MCF 10A (cell line): ENCODE data around the gene MARK4. TPM values are rescaled to one million over a fixed set of nuclear protein-coding genes. Genes with fewer than 3 reads are reported as not detected.

Experiments used
- BruUV-seq: library from RNA; stranded (reverse); fragments of 400-500 nt; replicated peaks from 2 replicates; lab custom pipeline; 2021; lab: Mats Ljungman, UMichigan
- CTCF ChIA-PET: fragments of 300-600 bp; sonication (Branson Sonifier 250); formaldehyde crosslinking; extraction: SDS; loops from one replicate; lab custom pipeline; 2021; ENCODE audit warnings: antibody characterized with exemption, inconsistent platforms; lab: Yijun Ruan, JAX
- POLR2A ChIA-PET: fragments of 300-600, 350-650 bp; sonication (Branson Sonifier 250); formaldehyde crosslinking; extraction: SDS; loops from one replicate; lab custom pipeline; 2020; ENCODE audit warnings: antibody characterized with exemption, inconsistent platforms; lab: Yijun Ruan, JAX
- DNase-seq: peaks from one replicate; pipeline ENCODE4 v3.0.0-alpha.2; 2018; ENCODE audit not compliant: unreplicated experiment
- H3K27ac Mint-ChIP-seq: one replicate; pipeline ENCODE4 v1.8.0; 2022; ENCODE audit warnings: mild to moderate bottlenecking, low read depth, mixed read lengths; ENCODE audit not compliant: unreplicated experiment
- H3K27me3 Mint-ChIP-seq: one replicate; pipeline ENCODE4 v1.8.0; 2022; ENCODE audit warnings: mixed read lengths; ENCODE audit not compliant: insufficient read depth, unreplicated experiment
- H3K36me3 Mint-ChIP-seq: one replicate; pipeline ENCODE4 v1.8.0; 2022; ENCODE audit warnings: mild to moderate bottlenecking, moderate library complexity, mixed read lengths; ENCODE audit not compliant: insufficient read depth, unreplicated experiment
- H3K4me1 Mint-ChIP-seq: one replicate; pipeline ENCODE4 v1.8.0; 2022; ENCODE audit warnings: mixed read lengths; ENCODE audit not compliant: insufficient read depth, unreplicated experiment
- H3K4me3 Mint-ChIP-seq: one replicate; pipeline ENCODE4 v1.8.0; 2022; ENCODE audit warnings: mild to moderate bottlenecking, moderate library complexity, mixed read lengths; ENCODE audit not compliant: unreplicated experiment
- H3K9me3 Mint-ChIP-seq: one replicate; pipeline ENCODE4 v1.8.0; 2022; ENCODE audit warnings: mixed read lengths; ENCODE audit not compliant: unreplicated experiment
- intact Hi-C: fragments of 100-400 bp; cut with micrococcal nuclease; formaldehyde crosslinking; loops from 2 replicates; pipeline ENCODE4 v1.14.1; 2022
- total RNA-seq: library from RNA; stranded (reverse); gene quantifications from 2 replicates; pipeline ENCODE4 v1.2.3, GENCODE V29; 2022
- TF ChIP-seq, protein P1 (sequence below): fragments of 200-600 bp; IDR thresholded peaks from one replicate; pipeline ENCODE4 v1.8.0; 2022; ENCODE audit warnings: antibody characterized with exemption, mild to moderate bottlenecking; ENCODE audit not compliant: unreplicated experiment

MARK4 gene
- total RNA-seq, 1 experiment from 2014 or later, result 22.4 TPM

DNA sequence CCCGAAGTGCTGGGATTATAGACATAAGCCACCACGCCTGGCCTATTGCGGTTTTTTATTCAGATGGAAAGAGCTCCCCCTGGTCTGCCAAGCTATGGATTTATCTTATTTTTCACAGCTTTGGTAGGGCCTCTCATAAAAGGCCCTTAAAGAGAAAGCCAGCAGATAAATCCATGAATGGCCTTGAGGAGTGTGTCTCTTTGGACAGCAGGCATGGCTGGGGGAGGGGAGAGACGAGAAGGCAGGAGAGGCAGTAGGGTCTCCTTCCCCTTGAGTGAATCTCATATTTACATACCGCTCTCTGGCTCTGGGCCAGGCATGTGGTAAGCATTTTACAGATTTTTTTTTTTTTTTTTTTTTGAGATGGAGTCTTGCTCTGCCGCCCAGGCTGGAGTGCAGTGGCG is 25.2 kb downstream of the MARK4 start:
- DNase-seq, result no peak
- Mint-ChIP-seq H3K4me3 (no peak overlapping the region), H3K9me3 (no peaks in the 10 kb centered on the region), H3K27ac (peak overlapping the region; percentile 42), H3K4me1 (no peaks in the 10 kb centered on the region), H3K27me3 (no peaks in the 10 kb centered on the region), H3K36me3 (peaks cover 57% of the 10 kb centered on the region)
- ChIA-PET CTCF (no interaction called here), POLR2A (no interaction called here)
- BruUV-seq, result no TSS peak
- TF ChIP-seq, protein P1, sequence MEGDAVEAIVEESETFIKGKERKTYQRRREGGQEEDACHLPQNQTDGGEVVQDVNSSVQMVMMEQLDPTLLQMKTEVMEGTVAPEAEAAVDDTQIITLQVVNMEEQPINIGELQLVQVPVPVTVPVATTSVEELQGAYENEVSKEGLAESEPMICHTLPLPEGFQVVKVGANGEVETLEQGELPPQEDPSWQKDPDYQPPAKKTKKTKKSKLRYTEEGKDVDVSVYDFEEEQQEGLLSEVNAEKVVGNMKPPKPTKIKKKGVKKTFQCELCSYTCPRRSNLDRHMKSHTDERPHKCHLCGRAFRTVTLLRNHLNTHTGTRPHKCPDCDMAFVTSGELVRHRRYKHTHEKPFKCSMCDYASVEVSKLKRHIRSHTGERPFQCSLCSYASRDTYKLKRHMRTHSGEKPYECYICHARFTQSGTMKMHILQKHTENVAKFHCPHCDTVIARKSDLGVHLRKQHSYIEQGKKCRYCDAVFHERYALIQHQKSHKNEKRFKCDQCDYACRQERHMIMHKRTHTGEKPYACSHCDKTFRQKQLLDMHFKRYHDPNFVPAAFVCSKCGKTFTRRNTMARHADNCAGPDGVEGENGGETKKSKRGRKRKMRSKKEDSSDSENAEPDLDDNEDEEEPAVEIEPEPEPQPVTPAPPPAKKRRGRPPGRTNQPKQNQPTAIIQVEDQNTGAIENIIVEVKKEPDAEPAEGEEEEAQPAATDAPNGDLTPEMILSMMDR, result no peak
- intact Hi-C loops, result no loop called here

DNA sequence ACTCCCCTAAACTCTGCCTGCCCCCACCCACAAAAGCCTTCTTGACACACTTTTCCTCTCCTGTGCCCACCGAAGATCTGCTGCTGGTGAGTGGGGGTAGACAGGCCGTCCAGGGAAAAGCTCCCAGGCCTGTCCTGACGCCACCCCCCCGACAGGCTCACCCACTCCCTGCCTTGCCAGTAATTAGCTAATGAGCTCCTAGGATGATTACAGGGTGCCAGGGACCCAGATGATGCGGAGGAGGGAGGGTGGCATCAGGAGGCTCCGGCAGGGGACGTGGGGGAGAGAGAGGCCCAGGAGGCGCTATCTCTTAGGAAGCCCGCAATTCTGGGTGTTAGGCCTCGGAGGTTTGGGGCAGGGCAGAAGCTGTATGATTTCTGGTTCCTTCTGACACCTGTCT is 27.0 kb downstream of the MARK4 start:
- POLR2A ChIA-PET, result interaction anchor here (0.8 kb wide), 1 partner anchor 15 kb away, joined by 4 read pairs; no protein-coding TSS in a partner anchor
- intact Hi-C loops, result no loop called here
- Mint-ChIP-seq H3K27ac (no peak overlapping the region), H3K4me3 (no peak overlapping the region), H3K36me3 (peaks cover 60% of the 10 kb centered on the region), H3K27me3 (no peaks in the 10 kb centered on the region), H3K9me3 (no peaks in the 10 kb centered on the region), H3K4me1 (no peaks in the 10 kb centered on the region)
- BruUV-seq, result no TSS peak
- TF ChIP-seq, protein P1, result no peak
- DNase-seq, result no peak
- CTCF ChIA-PET, result interaction anchor here (0.6 to 0.7 kb wide), 2 partner anchors 13 to 21 kb away, joined by 3 to 5 read pairs; no protein-coding TSS in a partner anchor

DNA sequence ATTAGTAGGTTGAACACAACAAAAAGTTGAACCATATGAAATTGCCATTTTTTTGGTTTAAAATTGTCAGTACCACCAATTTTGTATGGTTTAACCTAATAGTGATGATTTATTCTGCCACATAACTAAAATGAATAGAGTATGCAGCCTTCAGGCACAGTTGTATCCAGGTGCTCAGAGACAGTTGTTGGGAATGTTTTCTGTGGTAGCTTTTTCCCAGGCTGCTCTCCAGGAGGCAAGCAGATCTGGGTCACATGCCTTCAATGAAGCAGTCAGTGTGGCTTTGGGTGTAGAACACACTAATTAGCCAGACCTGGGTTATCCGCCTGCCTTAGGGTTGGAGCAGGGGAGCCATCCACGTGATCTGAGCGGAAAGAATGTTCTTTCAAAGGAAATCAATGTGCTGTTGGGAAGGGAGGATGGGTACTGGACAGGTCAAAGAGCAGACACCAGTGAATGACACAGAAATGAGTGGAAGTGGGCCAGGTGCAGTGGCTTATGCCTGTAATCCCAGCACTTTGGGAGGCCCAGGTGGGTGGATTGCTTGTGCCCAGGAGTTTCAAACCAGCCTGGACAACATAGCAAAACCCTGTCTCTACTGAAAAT is 28.6 kb downstream of the MARK4 start:
- no TSS peak for BruUV-seq
- TF ChIP-seq, protein P1, result no peak
- POLR2A ChIA-PET, result interaction anchor here (0.9 kb wide), 1 partner anchor 12 kb away, joined by 3 read pairs; no protein-coding TSS in a partner anchor
- Mint-ChIP-seq H3K4me3 (no peak overlapping the region), H3K27ac (no peak overlapping the region), H3K36me3 (peaks cover 56% of the 10 kb centered on the region), H3K27me3 (no peaks in the 10 kb centered on the region), H3K9me3 (no peaks in the 10 kb centered on the region), H3K4me1 (peaks cover 7% of the 10 kb centered on the region)
- CTCF ChIA-PET, result no interaction called here
- intact Hi-C loops, result no loop called here
- no peak for DNase-seq

DNA sequence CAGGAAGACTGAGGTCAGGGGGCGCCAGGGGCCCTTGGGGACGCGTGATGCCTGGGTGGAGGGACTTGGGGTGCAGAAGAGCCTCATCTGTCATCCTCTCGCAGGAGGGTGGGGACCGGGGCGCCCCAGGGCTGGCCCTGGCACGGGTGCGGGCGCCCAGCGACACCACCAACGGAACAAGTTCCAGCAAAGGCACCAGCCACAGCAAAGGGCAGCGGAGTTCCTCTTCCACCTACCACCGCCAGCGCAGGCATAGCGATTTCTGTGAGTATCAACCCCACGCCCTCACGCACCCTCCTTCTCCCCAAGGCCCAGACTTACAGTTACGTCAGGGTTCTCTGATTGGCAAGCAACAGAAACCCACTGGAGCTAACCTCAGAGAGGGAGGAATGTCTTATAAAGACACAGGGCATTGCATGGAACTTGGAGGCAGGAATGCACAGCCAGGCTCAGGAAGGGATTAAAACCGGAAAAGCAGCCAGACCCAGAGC is 29.4 kb downstream of the MARK4 start:
- TF ChIP-seq, protein P1, result no peak
- Mint-ChIP-seq H3K36me3 (peaks cover 56% of the 10 kb centered on the region), H3K4me3 (no peak overlapping the region), H3K27me3 (no peaks in the 10 kb centered on the region), H3K27ac (no peak overlapping the region), H3K9me3 (no peaks in the 10 kb centered on the region), H3K4me1 (peaks cover 7% of the 10 kb centered on the region)
- intact Hi-C loops, result no loop called here
- ChIA-PET POLR2A (no interaction called here), CTCF (no interaction called here)
- no TSS peak for BruUV-seq
- DNase-seq, result no peak
